Central memory CD4-positive, alpha-beta T cell (primary cell): ENCODE data around the gene ANKRD12.
A peak's percentile ranks its signal among the peaks of the same experiment; 100 is the strongest.

Experiments
- DNase-seq: peaks from one replicate; pipeline ENCODE4 v3.0.0; 2022

Gene ANKRD12

GRCh38 chr18:9296233-9297006 lies 159.8 kb downstream of the ANKRD12 start:
- no peak for DNase-seq

GRCh38 chr18:9297007-9297393 lies 160.4 kb downstream of the ANKRD12 start:
- no peak for DNase-seq

DNA sequence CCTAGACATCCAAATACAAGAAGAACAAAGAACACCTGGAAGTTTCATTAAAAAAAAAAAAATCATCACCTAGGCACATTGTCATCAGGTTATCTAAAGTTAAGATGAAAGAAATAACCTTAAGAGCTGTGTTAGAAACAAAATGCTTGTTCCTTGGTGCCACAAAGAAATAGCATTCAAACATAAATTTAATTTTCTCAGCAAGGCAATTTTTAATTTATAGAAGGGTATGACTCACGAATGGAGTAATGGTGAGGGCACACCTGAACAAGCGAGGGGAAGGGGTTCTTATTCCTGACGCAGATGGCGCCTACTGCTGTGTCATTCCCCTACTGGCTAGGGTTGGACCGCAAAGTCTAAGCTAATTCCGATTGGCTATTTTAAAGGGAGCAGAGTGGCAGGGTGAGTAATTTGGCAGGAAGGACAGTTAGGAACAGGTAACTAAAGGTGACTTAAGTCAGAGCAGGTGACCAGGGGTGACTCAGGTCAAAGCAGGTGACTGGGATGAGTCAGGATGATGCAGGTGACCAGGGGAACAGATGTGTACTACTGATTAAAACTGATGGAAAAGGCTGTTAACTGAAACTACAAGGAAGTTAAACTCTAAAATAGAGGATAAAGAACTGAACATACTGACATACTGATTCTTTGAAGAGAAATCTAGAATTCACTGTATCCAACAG lies 167.9 kb downstream of the ANKRD12 start:
- no peak for DNase-seq

DNA sequence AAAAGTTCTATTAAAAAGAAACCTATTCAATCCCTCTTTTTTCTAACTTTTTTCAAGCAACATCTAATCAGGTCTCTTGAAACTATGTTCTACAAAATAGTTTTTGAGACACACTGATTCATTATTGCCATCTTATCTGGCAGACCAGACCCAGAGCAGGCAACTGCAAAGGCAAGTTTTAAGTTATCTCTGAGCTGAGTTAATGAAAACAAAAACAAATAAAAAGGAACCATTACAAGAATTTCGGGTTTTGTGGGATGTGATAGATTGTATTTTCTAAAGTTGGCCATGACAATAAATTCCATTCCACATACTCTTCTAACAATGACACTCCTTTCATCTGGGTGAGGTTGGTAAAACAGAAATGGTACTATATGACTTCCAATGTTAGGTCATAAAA lies 182.8 kb downstream of the ANKRD12 start:
- no peak for DNase-seq

DNA sequence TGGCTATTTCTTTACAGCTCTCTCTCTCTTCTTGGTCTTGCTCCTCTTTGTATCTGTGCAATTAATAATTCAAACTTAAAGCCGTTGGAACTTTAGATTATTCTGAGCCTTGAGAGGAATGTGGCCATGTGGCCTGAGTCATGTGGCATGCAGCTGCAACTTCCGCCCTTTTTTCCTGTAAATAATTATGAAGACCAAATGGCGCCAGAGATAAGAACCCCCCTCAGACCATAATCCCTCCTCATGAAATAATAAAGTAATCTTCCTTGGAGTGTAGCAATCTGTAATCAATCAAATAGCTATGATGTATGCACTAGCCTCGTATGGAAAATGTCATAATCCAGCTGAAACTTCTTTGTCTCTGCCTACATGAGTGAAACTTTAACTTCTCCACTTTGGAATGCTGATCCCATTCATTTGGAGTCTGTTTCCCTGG lies 184.5 kb downstream of the ANKRD12 start:
- no peak for DNase-seq

DNA sequence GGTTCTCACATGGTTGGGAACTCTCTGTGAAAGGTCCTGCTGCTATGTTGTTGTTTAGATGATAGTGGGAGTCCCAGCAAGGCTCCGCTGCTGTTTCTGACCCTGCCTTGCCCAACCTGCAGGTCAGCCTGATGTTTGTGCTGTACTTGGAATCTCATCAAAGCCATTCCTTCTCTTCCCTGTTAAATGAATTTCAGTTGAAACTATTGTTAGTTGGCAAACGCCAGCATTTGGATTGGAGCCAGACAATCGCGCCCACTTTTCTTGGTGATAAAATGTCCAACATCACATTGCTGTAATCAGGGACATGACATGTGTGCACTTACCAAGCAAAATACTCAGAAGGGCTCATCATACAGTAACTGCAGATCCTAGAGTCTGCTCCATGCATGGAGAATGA lies 185.2 kb downstream of the ANKRD12 start:
- no peak for DNase-seq

DNA sequence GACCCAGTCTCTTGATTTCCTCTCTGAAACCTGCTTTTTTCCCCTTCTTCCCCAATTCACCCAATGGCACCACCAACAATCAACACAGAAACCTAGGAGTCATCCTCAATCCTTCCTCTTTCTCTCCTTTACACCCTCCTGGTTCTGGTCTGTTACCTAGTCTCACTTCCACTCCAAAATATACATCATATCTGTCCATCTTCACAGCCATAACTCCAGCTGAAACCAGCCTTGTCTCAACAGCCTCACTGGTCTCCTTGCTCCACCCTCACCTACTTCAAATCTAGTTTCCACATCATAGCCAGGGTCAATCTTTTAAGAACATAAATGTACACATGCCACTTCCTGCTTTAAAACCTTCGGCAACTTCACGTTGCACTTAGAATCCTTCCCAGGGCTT lies 186.2 kb downstream of the ANKRD12 start:
- DNase-seq: no peak

- no peak for DNase-seq
Observed at GRCh38 chr18:9323750-9324445, 187.3 kb downstream of the ANKRD12 start.

DNA sequence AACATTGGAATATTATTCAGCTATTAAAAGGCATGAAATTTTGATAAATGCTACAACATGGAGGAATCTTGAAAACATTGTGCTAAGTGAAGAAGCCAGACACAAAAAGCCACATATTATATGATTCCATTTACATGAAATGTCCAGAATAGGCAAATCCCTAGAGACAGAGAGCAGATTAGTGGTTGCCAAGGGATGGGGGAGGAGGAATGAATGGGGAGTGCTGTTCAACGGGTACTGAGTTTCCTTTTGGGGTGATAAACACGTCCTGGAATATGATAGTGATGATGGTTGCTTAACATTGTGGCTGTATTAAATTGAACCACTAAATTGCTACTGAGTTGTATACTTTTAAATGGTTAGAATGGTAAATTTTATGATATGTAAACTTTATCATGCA lies 189.1 kb downstream of the ANKRD12 start:
- no peak for DNase-seq

GRCh38 chr18:9328776-9329175 lies 192.2 kb downstream of the ANKRD12 start:
- no peak for DNase-seq

- no peak for DNase-seq
Observed at GRCh38 chr18:9329471-9329870, 192.9 kb downstream of the ANKRD12 start.

DNA sequence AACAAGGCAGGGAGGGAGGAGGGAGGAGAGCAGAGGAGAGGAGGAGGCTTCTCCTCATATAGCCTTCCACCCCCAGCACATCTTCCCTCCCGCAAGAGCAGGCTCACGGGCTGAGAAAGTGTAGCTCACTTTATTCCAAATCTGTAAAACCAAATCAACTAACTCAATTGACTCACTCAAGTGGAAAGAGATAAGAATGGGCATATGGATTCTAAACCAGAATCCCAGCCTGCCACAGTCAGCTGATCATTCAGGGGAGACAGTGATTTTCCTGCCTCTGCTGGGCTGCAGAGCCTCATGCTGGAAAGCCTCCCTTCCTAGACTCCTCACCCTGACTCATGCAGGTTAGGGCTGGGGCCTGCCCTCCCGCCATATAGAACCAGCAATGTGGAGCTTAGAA lies 193.8 kb downstream of the ANKRD12 start:
- no peak for DNase-seq

DNA sequence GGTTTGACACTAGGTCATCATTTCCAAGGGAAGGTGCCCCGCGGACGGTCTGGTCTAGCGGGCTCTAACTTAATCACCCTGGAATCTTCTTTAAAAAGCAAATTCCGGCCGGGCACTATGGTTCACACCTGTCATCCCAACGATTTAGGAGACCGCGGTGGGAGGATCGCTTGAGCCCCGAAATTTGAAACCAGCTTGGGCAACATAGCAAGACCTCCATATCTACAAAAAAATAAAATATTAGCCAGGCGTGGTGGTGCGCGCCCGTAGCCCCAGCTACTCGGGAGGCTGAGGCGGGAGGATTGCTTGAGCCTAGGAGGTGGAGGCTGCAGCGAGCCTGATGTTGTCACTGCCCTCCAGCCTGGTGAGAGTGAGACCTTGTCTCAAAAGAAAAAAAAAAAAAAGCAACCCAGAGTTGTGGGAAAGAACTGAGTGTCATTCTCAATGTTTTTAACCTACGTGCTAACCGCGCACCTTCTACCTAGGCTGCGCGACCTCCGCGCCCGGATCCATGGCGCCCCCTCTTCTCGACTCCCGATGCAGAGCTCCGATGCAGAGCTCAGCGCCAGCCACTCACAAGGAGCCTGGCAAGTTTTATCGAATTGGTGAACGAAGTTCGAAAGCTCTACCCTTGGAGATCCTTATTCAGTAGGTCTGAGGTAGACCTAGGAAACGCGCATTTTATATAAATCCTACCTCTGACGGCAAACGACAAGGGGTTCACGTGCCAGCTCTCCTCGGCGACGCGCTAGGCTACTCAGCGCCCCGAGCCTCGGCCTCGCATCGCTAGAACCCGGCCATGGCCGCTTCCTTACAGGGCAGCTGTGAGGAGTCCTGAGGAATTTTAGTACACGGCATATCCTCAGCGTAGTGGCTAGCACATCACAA lies 197.1 kb downstream of the ANKRD12 start:
- no peak for DNase-seq

DNA sequence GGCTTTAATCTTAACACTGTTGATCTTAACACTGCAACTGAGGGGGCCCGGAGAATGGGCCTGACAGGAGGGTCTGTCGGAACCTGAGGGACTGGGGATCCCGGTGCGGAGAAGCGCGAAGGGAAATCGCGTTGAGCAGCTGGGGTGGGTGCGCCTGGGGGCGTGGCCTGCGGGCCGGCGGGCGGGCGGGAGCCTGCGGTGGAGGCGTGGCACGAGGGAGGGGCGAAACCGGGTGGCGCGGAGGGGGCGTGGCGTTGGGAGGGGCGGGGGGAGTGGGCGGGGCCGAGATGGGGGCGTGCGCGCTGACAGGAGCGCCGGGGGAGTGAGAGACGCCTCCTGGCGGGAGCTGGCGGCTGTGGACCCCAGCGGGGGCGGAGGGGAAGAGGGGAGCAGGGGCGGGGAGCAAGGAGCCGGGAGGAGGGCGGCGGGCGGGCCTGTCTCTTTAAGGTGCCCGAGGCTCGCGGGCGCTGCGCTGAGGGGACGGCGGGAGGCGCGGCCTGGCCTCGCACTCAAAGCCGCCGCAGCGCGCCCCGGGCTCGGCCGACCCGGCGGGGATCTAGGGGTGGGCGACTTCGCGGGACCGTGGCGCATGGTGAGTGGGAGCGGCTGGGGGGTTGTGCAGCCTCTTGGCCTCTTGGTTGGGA lies 197.9 kb downstream of the ANKRD12 start, which contains the start of gene TWSG1:
Gene TWSG1, plus strand, starts transcription at position 445 of the 644 bp plus-strand sequence. CDS start 2,457 bp downstream, outside the sequence.
- peak; percentile 89 for DNase-seq

GRCh38 chr18:9334973-9335696 lies 198.6 kb downstream of the ANKRD12 start:
- DNase-seq: no peak
